Skeletal muscle tissue (tissue), 4 donors: ENCODE measurements around the gene SUN1. TPM values are rescaled to one million over a fixed set of nuclear protein-coding genes. Genes with fewer than 3 reads are reported as not detected.
A peak's percentile ranks its signal among the peaks of the same experiment; 100 is the strongest.

Experiments used
- H3K27ac ChIP-seq: one replicate; pipeline ENCODE4 v1.7.0; 2013; ENCODE audit warnings: mild to moderate bottlenecking, low read depth, low read length, inconsistent platforms
- H3K27me3 ChIP-seq, 3 donors: one replicate each; pipeline ENCODE4 v1.7.0; 2013; ENCODE audit warnings: low read length in 3 of 3; ENCODE audit not compliant: control insufficient read depth in 3 of 3, insufficient read depth in 3 of 3
- H3K36me3 ChIP-seq, 3 donors: one replicate each; pipeline ENCODE4 v1.7.0; 2013; ENCODE audit warnings: low read length in 3 of 3; ENCODE audit not compliant: control insufficient read depth in 3 of 3, insufficient read depth in 3 of 3
- H3K4me1 ChIP-seq, 3 donors: one replicate each; pipeline ENCODE4 v1.7.0; 2013; ENCODE audit warnings: low read length in 3 of 3, mild to moderate bottlenecking in 3 of 3; ENCODE audit not compliant: control insufficient read depth in 3 of 3, insufficient read depth in 3 of 3
- H3K4me3 ChIP-seq, 3 donors: one replicate each; pipeline ENCODE4 v1.7.0; 2013; ENCODE audit warnings: low read length in 3 of 3
- H3K9ac ChIP-seq, 3 donors: one replicate each; pipeline ENCODE4 v1.7.0; 2013; ENCODE audit warnings: low read length in 3 of 3, mild to moderate bottlenecking in 3 of 3, moderate library complexity in 2 of 3, low read depth in 1 of 3
- H3K9me3 ChIP-seq, 3 donors: one replicate each; pipeline ENCODE4 v1.7.0; 2013; ENCODE audit warnings: low read length in 3 of 3; ENCODE audit not compliant: control insufficient read depth in 3 of 3
- total RNA-seq: library from RNA; depleted of rRNA; stranded (reverse); fragments of >200 nt; gene quantifications from one replicate; pipeline ENCODE4 v1.2.3, GENCODE V29; 2014
- donor health status: Osteomylitis.

SUN1 gene
- total RNA-seq, 1 donor from 2014 or later: 180 TPM

DNA sequence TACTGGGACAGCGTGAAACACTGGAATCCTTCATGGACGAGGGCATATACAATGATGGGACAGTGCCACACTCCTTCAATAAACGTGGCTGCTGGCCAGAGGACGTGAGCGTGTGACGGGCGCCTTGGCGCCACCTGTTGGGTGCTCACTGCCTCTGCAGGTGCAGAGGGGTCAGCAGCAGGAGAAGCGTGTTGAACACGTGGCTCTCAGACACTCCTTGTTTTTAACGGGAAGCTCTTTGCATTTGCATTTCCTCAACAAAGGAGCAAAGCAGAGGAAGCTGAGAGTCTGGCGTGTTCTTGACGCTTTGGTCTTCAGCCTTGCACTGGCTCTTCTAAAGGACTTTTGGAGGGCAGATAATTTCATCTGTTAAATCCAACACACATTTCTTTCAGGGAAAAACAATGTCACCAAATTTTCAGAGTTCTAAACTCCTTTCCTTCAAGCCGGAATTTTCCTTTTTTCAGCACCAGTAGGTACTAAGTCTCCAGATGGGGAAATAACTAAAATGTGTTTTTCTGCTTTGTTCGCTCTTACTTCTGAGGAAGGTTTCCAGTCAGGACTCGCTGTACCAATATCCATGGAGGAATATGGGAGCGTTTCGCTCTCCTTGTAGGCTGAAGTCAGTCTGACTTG is 41.2 kb downstream of the SUN1 start:
- peak overlapping the region; percentile 43 for H3K27ac ChIP-seq
- H3K36me3 ChIP-seq: peaks cover 33 to 38% (median 35%) of the 10 kb centered on the region in 3 donors
- H3K9me3 ChIP-seq: no peaks in the 10 kb centered on the region
- no peaks in the 10 kb centered on the region for H3K27me3 ChIP-seq
- H3K4me1 ChIP-seq: peaks cover 23 to 33% (median 29%) of the 10 kb centered on the region in 3 donors
- peak overlapping the region; percentile 23 to 55 (median 42) for H3K9ac ChIP-seq
- no peak overlapping the region for H3K4me3 ChIP-seq

DNA sequence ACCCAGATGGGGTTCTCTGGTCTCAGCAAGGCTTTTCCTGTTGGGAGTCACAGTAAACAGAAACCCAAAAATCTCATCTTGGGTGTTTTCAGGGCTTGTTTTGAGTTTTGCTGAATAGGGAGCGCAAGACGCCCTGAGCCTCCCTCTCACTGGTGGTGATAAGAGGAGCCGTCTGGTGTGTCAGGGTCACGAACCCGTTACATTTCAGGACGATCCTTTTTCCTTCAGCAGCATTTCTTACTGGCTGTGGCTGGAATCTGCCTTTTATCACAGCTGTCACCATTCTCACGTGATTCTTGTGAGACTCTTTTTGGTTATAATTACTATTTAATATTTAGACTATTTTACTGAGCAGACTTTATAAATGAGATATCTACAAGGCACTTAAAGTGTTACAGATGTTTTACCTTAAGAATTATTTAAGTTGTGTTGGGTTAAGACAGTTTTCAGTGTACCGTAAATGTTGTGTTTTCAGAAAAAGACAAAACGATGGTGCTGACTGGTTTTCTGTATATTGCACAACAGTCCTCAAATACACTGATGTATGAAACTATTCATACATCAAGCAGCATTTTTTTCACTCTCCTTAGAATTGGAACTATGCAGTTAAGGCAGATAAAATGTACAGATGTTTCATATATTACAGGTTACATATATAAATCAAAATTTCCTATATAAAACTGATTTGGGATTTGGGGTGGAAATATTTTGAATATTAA is 41.9 kb downstream of the SUN1 start:
- no peak overlapping the region for H3K4me3 ChIP-seq
- H3K9me3 ChIP-seq: no peaks in the 10 kb centered on the region
- peak overlapping the region; percentile 43 for H3K27ac ChIP-seq
- H3K4me1 ChIP-seq: peaks cover 30 to 39% (median 36%) of the 10 kb centered on the region in 3 donors
- no peaks in the 10 kb centered on the region for H3K27me3 ChIP-seq
- peak overlapping the region in 2 of 3 donors; percentile 23 to 42 for H3K9ac ChIP-seq
- peaks cover 30 to 37% (median 32%) of the 10 kb centered on the region in 3 donors for H3K36me3 ChIP-seq

DNA sequence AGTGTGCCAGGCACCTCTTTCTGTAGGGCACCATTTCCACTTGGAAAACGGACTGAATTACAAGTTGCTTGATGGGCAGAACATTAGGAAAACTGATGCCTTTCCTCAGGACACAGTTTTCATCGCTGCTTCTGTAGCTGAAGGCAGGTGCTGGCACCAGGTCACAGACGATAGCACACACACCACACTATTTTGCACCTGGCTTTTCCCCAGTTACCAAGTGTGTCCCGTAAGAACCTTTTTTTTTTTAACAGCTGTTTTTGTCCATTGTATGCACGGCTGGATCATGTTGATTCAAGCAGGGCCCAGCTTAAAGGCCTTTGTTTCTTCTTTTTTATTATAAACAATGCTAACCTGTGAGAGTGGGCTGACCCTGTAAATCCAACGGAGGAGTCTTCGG is 42.8 kb downstream of the SUN1 start:
- Histone ChIP-seq H3K4me3 (no peak overlapping the region), H3K27me3 (no peaks in the 10 kb centered on the region), H3K4me1 (peaks cover 39 to 46% (median 45%) of the 10 kb centered on the region in 3 donors), H3K36me3 (peaks cover 25 to 30% (median 25%) of the 10 kb centered on the region in 3 donors), H3K9ac (peak overlapping the region in 2 of 3 donors; percentile 72 to 79), H3K9me3 (no peaks in the 10 kb centered on the region), H3K27ac (peak overlapping the region; percentile 80)

DNA sequence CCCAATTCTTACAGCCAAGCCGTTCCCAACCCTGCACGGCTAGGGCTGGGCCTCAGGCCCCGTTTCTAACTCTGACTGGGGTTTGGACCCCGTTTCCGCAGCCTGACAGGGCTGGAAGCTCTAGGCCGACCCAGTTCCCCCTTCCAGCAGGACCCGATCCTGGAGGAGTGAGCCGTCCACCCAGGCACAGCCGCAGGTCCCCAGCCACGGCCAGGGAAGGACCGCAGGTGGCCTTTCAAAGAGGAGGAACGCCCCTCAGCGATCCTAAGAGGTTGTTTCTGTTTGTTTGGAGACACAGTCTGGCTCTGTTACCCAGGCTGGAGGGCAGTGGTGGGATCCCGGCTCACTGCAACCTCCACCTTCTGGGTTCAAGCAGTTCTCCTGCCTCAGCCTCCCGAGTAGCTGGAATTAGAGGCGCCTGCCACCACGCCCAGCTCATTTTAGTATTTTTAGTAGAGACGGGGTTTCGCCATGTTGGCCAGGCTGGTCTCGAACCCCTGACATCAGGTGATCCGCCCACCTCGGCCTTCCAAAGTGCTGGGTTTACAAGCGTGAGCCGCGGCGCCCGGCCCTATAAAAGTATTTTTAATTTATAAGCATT is 43.3 kb downstream of the SUN1 start:
- Histone ChIP-seq H3K9me3 (no peaks in the 10 kb centered on the region), H3K4me1 (peaks cover 44 to 51% (median 50%) of the 10 kb centered on the region in 3 donors), H3K27me3 (no peaks in the 10 kb centered on the region), H3K27ac (peak overlapping the region; percentile 80), H3K9ac (peak overlapping the region; percentile 43 to 79 (median 72)), H3K36me3 (peaks cover 20 to 25% (median 24%) of the 10 kb centered on the region in 3 donors), H3K4me3 (peak overlapping the region; percentile 38 to 64 (median 60))

GRCh38 chr7:876077-876971 is 44.0 kb downstream of the SUN1 start, which contains the start of gene GET4:
GET4 (plus strand) TSS chr7:876554; CDS start chr7:876646, 92 bp downstream.
- peaks cover 18 to 22% (median 19%) of the 10 kb centered on the region in 3 donors for H3K36me3 ChIP-seq
- peaks cover 48 to 57% (median 57%) of the 10 kb centered on the region in 3 donors for H3K4me1 ChIP-seq
- no peaks in the 10 kb centered on the region for H3K9me3 ChIP-seq
- H3K9ac ChIP-seq: peak within 1 kb of the TSS; percentile 90 to 94 (median 90)
- H3K27ac ChIP-seq: peak within 1 kb of the TSS; percentile 95
- peak within 1 kb of the TSS; percentile 87 to 90 (median 88) for H3K4me3 ChIP-seq
- no peaks in the 10 kb centered on the region for H3K27me3 ChIP-seq

- peak overlapping the region; percentile 87 to 90 (median 88) for H3K4me3 ChIP-seq
- no peaks in the 10 kb centered on the region for H3K9me3 ChIP-seq
- peak overlapping the region; percentile 95 for H3K27ac ChIP-seq
- peaks cover 51 to 63% (median 62%) of the 10 kb centered on the region in 3 donors for H3K4me1 ChIP-seq
- peak overlapping the region; percentile 90 to 94 (median 90) for H3K9ac ChIP-seq
- peaks cover 15 to 19% (median 16%) of the 10 kb centered on the region in 3 donors for H3K36me3 ChIP-seq
- no peaks in the 10 kb centered on the region for H3K27me3 ChIP-seq
Observed at GRCh38 chr7:876972-877311, 44.7 kb downstream of the SUN1 start.

DNA sequence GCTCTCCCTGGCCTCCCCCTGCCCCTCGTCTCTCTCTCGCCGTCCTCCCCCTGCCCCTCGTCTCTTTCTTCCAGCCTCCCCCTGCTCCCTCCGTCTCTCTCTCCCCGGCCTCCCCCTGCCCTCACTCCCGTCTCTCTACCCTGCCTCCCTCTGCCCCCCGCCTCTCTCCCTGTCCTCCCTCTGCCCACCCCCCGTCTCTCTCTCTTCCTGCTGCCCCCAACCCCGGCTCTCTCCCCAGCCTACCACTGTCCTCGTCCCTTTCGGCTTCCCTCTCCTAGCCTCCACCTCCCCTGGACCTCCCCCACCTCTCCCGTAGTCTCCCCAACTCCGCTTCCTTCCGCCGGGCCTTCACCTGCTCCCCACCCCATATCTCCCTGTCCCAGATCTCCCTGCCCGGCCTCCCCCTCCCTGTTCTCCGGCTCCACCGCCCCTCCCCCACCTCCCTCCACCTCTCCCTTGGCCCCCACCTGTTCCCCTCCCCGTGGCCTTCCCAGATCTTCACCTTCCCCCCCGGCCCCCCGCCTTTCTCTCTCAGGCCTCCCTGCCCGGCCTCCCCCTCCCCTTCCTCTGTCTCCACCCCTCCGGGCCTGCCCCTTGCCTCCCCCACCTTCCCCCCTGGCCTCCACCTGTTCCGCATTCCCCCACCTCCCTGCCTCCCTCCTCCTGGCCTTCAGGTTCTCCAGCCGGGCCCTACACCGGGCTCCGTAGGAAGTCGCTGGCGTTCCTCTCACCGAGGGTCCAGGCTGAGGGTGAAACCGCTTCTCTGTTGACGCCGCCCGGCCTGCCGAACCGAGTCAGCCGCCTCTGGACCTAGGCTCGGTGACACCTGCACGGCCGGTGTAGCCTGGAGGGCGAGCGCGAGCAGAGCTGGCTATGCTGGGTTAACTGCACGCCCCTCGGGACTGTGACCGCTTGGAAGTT is 45.3 kb downstream of the SUN1 start:
- H3K4me1 ChIP-seq: peaks cover 51 to 67% (median 65%) of the 10 kb centered on the region in 3 donors
- peaks cover 9 to 13% (median 10%) of the 10 kb centered on the region in 3 donors for H3K36me3 ChIP-seq

GRCh38 chr7:879093-879492 is 46.8 kb downstream of the SUN1 start:
- peak overlapping the region; percentile 95 for H3K27ac ChIP-seq
- H3K4me1 ChIP-seq: peaks cover 49 to 69% (median 66%) of the 10 kb centered on the region in 3 donors
- peak overlapping the region; percentile 15 to 77 (median 57) for H3K9ac ChIP-seq
- no peaks in the 10 kb centered on the region for H3K27me3 ChIP-seq
- H3K9me3 ChIP-seq: no peaks in the 10 kb centered on the region
- H3K36me3 ChIP-seq: peaks cover 2 to 6% (median 4%) of the 10 kb centered on the region in 3 donors
- peak overlapping the region; percentile 20 to 23 (median 22) for H3K4me3 ChIP-seq

More for the DNA sequence above, 45.3 kb downstream of the SUN1 start:
- Histone ChIP-seq H3K9ac (peak overlapping the region; percentile 90 to 94 (median 90)), H3K4me3 (peak overlapping the region; percentile 87 to 90 (median 88)), H3K27me3 (no peaks in the 10 kb centered on the region), H3K27ac (peak overlapping the region; percentile 95), H3K9me3 (no peaks in the 10 kb centered on the region)
